HCEC 1CT (cell line): ENCODE results near the gene FAM98A.

Experiments used
- DNase-seq: peaks from one replicate; pipeline ENCODE4 v3.0.0-alpha.2; 2017

Gene FAM98A

DNA sequence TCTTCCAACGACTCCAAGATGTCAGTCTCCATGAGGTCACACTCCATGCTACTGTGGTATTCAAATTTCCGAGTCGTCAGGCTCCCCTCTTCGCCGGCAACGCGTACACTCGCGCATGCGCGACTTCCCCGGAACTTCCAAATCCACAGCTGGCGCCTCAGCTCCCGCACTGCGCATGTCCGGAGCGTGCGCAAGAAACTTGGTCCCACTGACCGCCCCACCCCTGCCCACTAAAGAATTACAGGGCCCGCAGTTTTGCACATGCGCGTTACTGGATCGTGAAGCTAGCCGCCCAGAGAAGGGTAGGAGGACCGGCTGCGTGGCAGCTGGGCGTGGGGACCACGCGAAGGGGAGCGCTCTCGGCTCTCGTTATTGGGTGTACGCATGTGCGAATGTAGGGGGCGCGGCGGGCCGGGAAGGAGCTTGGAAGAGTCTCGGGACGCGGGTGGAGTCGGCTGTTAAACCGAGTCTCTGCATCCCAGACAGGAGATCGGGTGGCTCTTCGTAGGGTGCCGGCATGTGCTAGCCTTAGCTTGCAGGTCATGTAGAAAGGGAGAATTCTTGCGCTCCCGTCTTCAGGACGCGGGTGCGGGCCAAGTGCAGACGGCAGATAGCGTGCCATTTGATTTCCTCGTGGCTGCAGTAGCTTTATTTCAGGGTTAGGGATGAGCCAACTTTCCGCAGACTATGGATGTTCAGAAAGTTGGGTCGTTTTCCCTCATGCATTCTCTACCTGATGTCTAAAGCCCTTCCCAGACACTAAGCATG, at the start of gene FAM98A:
TSS of gene FAM98A (minus strand) at position 125 of the 768 bp plus-strand sequence. CDS start at position 47, 78 bp downstream.
- peak; percentile 98 for DNase-seq

DNA sequence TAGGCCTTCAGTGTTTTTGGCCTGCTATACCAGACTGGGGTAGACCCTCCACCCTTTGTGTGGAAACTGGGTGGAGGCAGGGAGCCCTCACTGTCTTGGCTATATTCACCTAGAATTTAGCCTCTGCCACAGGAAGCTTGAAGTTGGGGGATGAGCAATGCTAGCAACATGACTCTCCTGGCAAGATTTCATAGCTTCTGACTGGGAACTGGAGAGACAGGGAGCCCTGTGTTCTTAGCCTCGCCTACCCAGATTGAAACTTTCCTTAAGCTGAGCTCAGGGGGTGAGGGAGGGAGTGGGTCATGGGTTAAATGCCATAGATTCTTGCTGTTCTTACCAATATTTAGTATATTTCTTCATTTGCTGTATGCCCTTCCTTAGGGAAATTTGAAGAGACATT, 46.8 kb upstream of the FAM98A start:
- no peak for DNase-seq

- no peak for DNase-seq
These were observed 45.1 kb upstream of the FAM98A start for GRCh38 chr2:33644215-33644614.

GRCh38 chr2:33636001-33636400, 36.9 kb upstream of the FAM98A start:
- no peak for DNase-seq

- no peak for DNase-seq
These were observed 35.3 kb upstream of the FAM98A start for GRCh38 chr2:33634261-33634910.

GRCh38 chr2:33633315-33633714, 34.2 kb upstream of the FAM98A start:
- no peak for DNase-seq

DNA sequence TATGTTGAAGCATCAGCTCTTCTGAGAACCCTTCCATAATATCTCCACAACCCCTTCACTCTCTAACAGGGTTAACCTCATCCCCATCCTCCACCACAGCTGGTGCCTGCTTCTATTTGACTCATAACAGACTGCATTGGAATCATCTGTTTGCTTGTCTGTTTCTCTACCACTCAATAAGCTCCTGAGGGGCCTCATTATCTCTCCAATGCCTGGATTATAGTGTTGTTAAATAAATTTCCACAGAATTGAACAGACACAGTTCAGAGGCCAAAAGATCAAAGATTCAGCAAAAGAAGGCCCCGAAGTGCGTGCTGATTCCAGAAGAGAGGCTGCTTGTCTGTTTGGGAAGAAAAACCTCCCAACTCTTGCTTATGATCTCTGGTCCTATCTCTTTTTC, 33.7 kb upstream of the FAM98A start:
- DNase-seq, result no peak

DNA sequence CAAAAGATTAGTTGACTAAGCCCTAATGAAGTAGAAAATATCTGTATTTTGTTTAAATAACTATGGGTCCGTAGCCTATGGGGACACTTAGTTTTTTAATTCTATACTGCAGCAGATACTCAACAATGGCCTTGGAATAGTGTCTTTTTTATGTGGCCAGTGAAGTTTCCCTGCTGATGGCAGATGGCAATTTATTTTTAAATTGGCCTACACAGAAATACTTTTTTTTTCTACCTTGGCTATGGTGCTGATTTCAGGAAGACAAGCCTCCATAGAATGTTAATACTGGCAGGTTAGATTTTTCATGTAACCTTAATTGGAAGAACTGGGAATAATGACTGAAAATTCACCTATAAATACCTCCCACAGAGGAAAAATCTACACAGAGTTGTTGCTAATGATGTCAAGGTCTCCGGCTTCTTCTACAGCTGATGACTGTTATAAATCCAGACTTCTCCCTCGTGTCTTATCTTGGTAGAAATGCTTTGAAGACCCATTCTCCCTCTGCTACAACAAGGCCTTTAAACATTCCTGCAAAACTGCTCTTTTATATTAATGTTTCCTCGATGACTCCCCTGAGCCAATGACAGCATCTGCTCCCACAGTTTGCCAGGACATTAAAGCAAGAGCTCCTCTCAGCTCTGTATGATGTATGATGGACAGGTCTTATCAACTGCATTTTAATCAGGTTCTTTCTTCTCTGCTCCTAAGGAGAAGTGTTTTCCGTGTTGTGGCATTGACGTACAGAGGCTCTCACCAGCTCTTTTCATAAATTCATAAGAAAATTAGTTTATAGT, 29.1 kb upstream of the FAM98A start:
- no peak for DNase-seq

- DNase-seq, result no peak
These were observed 19.9 kb upstream of the FAM98A start for GRCh38 chr2:33619028-33619427.

- no peak for DNase-seq
These were observed 18.9 kb upstream of the FAM98A start for GRCh38 chr2:33617989-33618388.

GRCh38 chr2:33617401-33617800, 18.3 kb upstream of the FAM98A start:
- DNase-seq, result no peak

DNA sequence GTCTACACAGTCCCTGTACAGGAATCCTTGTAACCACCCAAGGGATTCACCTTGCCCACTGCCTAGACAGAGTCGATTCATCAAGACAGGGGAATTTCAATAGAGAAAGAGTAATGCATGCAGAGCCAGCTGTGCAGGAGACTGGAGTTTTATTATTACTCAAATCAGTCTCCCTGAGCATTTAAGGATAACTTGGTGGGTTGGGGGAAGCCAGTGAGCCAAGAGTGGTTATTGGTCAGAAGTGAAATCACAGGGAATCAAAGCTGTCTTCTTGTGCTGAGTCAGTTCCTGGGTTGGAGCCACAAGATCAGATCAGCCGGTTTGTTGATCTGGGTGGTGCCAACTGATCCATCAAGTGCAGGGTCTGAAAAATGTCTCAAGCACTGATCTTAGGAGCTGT, 17.8 kb upstream of the FAM98A start:
- no peak for DNase-seq

- no peak for DNase-seq
These were observed 15.1 kb upstream of the FAM98A start for GRCh38 chr2:33614190-33614589.

DNA sequence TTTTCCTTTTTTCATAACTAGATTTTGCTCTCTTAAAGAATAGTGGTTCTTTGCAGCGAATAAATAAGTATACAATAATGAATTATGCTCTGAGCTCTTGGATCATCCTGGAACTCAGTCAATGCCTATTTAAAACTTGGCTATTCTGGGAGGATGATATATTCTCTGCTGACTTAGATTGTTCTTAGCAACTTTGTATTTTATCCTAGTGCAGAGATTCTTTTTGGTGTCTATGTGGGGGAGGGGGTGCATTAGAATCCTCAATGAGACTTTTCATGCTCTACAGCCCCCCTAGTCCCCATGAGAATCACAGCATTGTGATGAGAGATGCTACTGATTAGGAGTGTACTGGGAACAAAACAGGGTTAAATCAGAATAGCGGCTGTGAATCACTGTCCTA, 8.8 kb upstream of the FAM98A start:
- no peak for DNase-seq

GRCh38 chr2:33607251-33607721, 8.2 kb upstream of the FAM98A start:
- DNase-seq, result no peak

GRCh38 chr2:33606622-33607021, 7.5 kb upstream of the FAM98A start:
- DNase-seq, result no peak

- DNase-seq, result no peak
These were observed 7.0 kb upstream of the FAM98A start for GRCh38 chr2:33606100-33606499.

DNA sequence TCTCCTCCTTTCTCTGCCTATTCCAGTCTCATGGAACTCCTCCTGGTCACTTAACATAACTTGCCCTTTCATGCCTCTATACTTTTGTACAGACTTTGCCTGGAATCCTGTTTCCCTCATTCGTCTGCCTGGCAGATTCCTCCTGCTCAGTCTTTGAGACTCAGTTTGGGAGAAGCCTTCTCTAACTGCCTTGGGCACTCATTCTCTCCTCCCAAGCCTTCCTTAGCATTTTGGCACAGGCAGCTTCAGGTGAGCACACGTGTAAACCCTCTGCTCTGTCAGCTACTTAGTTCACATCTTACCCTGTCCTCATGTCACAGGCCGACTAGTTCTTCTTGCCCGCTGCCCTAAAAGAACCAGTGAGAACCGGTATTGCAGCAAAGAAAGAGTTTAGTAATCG, 6.0 kb upstream of the FAM98A start:
- DNase-seq, result no peak

DNA sequence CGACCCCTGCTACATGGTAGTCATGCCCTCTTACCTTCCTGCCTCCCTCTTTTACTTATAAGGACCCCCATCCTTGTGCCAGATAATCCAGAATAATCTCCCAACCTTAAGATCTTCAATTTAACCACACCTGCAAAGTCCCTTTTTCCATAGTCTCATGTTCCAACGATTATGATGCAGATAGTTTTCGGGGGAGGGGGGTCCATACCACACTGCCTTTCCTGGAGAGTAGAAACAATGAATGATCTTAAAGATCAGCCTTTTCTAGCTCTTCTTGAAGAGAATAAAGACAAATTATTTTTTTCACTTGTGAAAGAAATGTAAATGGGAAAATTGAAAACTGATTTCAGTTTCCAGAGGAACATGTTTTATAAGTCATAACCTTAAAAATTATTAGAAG, 4.3 kb upstream of the FAM98A start:
- DNase-seq, result no peak

GRCh38 chr2:33602201-33602830, 3.2 kb upstream of the FAM98A start:
- peak; percentile 19 for DNase-seq

GRCh38 chr2:33599943-33600192, 769 bp upstream of the FAM98A start:
- no peak for DNase-seq

GRCh38 chr2:33598561-33599174, 431 bp downstream of the FAM98A start:
- peak; percentile 47 for DNase-seq

GRCh38 chr2:33597026-33597425, 2.1 kb downstream of the FAM98A start:
- no peak for DNase-seq
